ENCODE measurements around the gene CACNG7.

DNA sequence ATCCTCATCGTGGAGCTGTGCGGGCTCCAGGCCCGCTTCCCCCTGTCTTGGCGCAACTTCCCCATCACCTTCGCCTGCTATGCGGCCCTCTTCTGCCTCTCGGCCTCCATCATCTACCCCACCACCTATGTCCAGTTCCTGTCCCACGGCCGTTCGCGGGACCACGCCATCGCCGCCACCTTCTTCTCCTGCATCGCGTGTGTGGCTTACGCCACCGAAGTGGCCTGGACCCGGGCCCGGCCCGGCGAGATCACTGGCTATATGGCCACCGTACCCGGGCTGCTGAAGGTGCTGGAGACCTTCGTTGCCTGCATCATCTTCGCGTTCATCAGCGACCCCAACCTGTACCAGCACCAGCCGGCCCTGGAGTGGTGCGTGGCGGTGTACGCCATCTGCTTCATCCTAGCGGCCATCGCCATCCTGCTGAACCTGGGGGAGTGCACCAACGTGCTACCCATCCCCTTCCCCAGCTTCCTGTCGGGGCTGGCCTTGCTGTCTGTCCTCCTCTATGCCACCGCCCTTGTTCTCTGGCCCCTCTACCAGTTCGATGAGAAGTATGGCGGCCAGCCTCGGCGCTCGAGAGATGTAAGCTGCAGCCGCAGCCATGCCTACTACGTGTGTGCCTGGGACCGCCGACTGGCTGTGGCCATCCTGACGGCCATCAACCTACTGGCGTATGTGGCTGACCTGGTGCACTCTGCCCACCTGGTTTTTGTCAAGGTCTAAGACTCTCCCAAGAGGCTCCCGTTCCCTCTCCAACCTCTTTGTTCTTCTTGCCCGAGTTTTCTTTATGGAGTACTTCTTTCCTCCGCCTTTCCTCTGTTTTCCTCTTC, 35.1 kb upstream of the CACNG7 start:
- no peak for TF ChIP-seq SUZ12 (IDR thresholded peaks at IDR 0.05; ENCODE audit: extremely low read depth, insufficient read depth, insufficient read length)
- no peak for TF ChIP-seq ZNF274 (IDR thresholded peaks at IDR 0.05; ENCODE audit: low read depth, low read length)

Measured in NT2/D1 (cell line).